HG02973 (cell line): Measurements from ENCODE around the gene NUP214.
"Not testable (repeated sequence)": the region's sequence is repeated elsewhere in the genome, so short reads cannot be mapped to it uniquely, and the experiment has no call there.

Source experiments
- ATAC-seq: cut with Tn5 transposase; IDR thresholded peaks from one replicate; pipeline ENCODE4 v1.9.1; 2021; ENCODE audit warnings: moderate library complexity; ENCODE audit not compliant: unreplicated experiment

The NUP214 gene

DNA sequence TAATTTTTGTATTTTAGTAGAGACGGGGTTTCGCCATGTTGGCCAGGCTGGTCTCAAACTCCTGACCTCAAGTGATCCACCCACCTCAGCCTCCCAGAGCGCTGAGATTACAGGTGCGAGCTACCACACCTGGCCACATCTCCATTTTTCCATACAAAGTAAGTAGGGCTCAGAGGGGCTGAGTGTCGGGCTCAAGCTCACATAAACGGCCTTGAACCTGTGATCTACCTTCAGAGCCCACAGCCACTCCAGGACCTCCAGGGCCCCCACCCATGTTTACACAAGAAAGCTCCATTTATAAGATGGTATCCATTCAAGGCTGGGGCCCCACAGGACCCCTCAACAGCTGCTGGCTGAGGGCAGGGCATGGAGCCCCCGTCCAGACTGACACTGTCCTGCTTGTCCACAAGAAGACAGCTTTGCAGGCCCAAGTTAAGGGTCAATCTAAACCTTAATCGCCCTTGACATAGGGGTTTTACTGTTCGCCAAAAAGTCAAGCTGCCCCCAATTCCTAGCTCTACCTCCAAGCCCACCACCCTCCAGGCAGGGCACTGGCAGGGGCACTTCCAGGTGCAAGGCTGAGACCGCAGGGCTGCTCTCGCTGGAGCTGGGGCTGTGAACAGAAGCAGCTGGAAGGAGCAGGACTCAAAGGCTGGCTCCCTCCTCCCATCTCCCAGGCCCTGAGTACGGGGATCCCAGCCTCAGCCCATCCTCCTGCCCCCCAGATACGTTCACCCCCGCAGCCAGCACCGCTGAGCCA lies 132.1 kb downstream of the NUP214 start:
- no peak for ATAC-seq

DNA sequence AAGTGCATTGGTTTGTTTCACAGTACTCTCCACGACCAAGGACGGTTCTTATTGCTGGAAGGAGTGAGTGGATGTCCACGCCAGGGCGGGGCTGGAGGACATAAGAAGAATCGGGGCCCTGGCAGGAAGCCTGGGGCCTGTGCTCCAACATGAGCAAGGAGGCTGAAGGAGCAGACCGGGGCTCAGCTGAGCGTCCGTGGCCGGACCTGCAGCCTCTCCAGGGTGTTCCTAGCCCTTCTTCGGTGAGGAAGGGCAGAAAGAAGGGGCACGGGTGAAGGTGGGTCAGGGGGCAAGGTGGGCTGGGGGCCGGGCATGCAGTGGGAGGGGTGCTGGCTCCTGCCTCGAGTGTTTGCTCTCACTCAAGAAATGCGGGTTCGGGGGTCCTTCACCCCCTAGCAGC lies 132.8 kb downstream of the NUP214 start:
- ATAC-seq: no peak

DNA sequence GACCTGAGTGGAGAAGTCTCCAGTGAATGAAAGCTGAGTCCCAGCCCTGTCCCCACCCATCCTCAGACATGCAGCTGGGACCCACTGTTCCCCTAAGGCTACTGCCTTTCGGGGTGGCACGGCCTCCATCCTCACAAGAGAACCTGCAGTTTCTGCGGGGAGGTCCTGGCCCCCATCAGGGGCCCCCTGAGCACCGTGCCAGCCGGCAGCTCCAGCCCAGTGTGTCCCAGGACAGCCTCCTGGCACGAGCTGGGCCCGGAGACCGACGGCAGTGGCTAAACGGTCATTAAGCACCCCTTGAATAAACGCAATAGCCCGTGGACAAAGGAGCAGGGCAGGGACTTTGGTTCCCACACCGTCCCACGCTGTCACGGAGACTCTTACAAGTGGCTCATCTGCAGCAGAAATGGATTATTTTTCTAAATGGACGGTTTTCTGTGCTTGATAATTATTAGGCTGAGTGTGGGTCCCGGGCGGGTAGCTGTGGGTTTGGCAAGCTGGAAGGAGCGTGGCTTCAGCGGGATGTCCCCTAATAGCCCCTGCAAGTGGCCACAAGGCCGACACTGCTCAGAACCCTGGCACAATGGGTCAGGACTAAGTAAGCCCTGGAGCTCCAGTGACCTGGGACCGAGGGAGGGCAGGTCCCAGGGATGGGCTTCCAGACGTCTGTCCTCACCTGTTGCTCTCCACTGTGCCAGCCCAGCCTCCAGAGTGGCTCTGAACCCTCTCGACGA lies 133.5 kb downstream of the NUP214 start:
- ATAC-seq: no peak

DNA sequence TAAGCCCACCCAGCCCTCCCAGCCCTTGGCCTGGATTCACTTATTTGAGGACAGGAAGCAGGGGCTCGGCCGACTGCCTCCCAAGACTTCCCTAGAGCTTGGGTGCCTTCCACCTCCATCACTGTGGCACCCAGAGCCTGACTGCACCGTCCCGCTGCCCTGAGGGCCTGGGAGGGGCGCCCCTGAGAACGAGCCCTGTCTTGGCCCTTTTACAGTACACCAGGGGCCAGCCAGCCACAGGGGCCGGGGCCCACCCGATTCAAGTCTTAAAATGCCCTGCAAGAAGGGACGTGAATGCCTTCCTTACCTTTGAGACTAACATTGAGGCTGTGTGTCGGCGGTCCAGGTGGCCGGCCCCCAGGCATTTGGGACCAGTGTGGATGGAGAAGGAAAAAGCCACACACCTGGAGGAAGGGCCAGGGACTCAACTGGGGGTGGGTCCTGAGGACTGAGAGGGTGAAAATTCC lies 134.1 kb downstream of the NUP214 start:
- no peak for ATAC-seq

DNA sequence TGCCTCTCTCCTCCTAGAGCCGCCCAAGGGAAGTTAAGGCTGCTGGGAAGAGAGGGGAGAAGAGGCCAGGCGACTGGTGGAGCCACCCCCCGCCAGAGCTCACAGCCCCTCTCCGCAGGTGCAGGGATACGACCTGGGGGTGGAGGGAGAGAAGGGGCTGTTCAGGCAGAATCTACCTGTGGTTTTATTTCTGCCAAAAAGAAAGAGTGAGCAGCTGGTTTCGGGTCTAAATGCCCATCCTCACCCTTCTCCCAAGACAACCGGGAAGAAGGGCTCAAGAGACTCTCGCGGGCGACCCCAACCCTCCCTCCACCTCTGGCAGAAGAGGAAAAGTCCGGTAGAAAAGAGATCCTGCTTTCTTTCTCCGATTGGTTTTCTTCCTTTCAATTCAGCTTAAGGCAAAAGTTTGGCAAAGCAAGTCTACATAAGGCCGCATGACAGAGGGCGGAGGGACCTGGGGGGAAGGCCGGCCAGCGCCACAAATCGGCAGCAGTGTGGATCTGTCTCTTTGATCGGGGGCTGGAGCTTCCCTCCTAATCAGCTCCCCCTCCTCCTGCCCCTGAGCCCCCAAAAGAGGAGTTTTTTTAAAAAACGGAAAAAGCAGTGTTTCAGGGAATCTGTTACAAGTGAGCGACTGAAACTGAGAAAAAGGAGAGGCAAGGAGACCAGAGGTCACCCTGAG lies 134.7 kb downstream of the NUP214 start:
- no peak for ATAC-seq

DNA sequence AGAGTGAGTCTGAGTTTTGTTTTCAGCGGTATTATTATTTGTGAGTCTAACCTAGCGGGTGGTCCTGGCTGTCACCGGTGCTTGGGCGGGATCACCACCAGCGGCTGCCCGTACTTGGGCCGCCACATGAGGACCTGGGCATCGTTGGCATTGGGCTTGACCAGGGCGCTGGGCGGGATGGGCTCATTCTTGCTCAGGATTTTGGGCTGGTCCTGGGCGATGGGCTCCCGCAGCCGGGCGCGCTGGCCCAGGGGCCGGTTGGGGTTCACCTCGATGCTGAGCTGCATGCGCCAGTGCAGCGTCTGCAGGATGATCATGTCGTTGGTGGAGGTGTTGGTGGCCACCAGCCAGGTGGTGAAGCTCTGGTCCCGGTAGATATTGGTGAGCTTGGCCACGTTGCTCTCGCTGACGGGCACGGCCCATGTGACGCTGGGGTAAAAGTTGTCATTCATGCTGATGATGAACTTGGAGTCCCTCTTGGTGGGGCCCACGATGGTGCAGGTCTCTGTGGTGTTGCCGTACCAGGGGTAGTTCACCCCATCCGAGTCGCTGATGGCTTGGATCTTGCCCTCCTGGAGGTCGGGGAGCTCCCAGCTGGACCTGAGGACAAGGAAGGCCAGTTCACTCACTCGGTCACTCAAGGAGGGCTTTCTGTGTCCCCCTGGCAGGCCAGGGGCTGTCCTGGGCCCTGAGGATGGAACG lies 135.5 kb downstream of the NUP214 start:
- ATAC-seq: no peak

DNA sequence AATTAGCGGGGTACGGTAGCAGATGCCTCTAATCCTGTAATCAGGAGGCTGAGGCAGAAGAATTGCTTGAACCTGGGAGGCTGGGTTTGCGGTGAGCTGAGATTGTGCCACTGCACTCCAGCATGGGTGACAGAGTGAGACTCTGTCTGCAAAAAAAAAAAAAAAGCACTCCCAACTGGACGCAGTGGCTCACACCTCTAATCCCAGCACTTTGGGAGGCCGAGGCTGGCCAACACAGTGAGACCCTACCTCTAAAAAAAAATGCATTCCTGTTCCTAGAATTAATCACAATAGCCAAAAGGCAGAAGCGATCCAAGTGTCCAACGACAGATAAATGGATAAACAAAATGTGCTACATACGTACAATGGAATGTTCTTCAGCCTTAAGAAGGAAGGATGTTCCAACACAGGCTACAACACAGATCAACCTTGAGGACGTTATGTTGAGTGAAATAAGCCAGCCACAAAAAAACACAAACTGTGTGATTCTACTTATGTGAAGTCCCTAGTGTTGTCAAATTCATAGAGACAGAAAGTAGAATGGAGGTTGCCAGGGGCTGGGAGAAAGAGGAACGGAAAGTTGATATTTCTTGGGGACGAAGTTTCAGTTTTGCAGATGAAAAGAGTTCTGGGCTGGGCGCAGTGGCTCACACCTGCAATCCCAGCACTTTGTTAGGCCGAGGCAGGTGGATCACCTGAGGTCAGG lies 137.1 kb downstream of the NUP214 start:
- ATAC-seq: no peak

DNA sequence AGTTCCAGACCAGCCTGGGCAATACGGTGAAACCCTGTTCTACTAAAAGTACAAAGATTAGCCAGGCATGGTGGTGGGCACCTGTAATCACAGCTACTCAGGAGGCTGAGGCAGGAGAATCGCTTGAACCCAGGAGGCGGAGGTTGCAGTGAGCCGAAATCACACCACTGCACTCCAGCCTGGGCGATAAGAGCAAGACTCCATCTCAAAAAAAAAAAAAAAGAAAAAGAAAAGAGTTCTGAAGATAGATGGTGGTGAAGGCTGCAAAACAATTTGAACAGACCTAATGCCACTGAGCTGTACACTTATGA lies 137.6 kb downstream of the NUP214 start:
- ATAC-seq: not testable (repeated sequence)

DNA sequence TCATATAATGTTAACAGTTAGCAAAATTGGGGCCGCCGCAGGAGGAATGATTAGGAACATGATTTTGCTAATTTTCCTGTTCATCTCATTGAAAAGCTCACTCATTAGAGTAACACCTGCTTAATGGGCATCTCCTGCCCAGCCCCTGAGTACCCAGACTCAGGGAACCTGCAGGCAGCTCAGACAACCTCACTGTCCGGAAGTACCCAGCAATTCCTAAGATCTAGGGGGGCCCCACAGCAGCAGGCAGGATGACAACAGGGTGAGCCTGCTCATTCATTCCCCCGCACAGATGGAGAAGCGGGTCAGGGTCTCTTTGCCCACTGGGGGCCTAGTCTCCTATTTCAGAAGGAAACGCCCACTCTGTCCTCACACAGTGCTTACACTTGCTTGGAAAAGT lies 138.3 kb downstream of the NUP214 start:
- no peak for ATAC-seq

DNA sequence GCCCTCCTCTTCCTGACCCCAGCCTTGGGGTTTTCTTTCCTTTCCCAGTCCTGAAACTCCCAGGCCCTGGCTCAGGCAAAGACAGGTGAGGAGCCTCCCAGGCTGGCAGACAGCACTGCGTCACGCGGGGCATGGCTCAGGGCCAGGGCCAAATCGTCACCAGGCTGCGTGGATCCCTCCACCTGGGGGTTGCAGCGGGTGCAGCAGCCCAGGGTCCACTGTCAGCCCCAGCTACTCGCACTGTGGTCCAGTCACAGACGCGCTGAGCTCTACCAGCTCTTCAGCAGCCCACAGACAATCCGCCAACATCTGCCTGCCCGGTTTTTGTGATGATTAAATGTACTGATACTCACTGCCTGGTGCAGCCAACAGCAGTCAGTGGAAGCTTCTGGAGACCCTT lies 138.8 kb downstream of the NUP214 start:
- ATAC-seq: no peak

DNA sequence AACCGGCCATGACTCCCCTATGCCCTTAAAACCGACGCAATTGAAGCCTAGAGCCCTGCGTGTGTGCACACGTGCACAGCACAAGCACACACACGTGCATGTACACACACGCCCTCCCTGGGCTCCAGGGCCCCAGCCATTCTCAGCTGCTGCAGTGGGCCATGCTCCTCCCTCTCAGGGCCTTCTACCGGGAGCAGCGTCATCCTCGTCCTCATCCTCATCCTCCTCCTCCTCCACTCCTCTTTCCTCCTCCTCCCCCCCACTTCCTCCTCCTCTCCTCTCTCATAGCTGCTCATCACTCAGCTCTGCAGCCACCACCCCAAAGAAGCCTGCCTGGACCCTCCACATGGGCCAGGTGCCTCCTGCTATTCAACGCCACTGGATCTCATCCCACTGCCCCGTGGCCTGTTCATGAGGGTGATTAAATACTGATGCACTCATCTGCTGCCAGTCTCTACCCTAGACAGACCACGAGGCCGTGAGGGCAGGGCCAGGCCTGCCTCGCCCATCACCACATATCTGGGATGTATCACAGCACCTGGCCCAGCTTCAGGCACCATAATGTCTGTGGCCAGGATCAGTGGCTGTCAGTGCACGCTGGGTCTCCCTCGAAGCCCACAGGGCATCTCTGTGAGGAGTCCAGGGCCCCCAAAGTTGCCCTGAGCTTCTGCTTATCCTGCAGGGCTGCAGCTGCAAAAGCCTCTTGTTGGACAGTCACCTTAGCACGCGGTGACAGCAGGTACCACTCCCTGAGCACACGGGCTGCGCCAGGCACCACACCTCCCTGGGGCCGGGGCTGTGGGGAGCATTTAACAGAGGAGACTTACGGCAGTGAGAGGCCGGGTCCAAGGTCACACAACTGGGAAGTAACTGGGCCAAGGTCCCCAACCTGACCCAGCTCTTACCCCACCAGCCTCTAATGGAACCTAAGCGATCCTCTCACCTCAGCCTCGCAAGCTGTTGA lies 141.2 kb downstream of the NUP214 start:
- ATAC-seq: no peak

DNA sequence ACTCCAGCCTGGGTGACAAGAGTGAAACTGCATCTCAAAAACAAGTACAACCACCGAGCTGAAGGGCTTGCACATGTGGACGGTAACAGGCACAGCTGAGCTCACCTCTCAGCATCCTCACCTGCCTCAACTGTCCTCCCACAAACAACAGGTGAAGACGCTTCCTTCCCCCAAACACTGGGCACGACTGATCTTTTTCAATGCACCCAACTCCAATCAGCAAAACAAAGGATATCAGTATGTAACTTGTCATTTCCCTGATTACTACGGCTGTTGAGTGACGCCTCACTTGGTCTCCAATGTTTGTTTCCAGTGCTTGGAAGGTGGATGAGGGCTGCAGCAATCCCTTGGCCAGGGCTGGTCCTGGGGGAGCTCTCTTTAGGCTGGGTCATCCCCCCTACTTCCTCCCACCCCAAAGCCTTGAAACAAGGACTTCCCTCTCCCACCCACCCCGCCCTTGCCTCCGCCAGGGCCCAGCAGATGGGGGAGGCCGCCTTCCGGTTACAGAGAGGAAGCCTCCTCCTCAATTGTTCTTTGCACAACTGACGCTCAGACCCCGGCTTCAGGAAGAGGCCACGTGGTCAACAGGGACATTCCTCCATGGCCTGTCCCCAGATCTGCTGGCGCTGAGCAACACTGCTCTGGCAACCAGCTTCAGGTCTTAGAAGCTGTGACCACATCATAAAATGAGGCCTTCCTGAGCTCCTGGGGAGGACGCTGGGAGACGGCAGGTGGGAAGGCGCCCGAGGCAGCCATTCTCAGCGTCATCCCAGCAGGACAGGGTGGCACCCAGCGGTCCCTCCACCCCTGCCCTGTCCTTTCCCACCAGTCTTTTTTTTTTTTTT lies 145.0 kb downstream of the NUP214 start:
- ATAC-seq: no peak

DNA sequence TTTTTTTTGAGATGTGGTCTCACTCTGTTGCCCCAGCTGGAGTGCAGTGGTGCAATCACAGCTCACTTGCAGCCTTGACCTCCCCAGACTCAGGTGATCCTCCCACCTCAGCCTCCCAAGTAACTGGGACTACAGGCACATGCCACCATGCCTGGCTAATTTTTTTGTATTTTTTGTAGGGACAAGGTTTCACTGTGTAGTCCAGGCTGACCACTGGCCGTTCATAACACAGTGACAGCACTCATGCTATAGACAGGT lies 145.6 kb downstream of the NUP214 start:
- not testable (repeated sequence) for ATAC-seq

DNA sequence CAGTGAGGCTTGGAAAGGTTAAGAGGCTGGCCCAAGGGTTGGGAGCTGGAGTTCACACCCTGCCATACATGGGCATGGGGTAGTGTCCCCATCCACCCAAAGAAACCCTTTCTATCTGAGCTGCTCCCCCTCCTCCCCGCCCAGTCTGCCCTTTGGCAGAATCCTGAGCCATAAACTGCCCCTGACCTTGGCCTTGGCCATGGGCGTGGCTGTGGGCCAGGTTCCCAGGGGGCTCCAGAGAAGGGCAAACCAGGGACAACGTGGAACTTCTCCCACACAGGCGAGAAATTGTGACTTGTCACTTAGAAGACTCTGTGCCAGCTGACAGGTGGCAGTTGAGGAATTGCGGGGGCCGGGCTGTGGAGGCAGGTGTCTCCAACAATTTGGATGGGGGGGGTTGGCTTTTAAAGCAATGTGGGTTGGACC lies 146.1 kb downstream of the NUP214 start:
- ATAC-seq: no peak

DNA sequence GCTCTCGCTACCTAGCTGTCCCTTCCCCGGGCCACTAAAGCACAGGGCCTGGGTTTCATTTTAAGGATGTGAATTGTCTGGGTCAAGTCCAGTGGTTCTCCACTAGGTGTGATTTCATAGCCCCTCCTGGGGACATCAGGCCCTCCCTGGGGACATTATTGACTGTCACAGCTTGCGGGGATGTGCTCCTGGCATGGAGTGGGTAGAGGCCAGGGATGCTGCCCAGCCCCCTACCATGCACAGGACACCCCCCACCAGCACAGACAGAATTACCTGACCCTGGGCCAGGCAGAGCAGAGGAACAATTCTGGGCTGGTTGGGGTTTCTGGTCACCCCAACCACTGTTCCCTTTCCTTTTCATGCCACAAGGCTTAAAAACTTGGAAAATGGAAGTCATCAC lies 146.8 kb downstream of the NUP214 start:
- ATAC-seq: no peak

DNA sequence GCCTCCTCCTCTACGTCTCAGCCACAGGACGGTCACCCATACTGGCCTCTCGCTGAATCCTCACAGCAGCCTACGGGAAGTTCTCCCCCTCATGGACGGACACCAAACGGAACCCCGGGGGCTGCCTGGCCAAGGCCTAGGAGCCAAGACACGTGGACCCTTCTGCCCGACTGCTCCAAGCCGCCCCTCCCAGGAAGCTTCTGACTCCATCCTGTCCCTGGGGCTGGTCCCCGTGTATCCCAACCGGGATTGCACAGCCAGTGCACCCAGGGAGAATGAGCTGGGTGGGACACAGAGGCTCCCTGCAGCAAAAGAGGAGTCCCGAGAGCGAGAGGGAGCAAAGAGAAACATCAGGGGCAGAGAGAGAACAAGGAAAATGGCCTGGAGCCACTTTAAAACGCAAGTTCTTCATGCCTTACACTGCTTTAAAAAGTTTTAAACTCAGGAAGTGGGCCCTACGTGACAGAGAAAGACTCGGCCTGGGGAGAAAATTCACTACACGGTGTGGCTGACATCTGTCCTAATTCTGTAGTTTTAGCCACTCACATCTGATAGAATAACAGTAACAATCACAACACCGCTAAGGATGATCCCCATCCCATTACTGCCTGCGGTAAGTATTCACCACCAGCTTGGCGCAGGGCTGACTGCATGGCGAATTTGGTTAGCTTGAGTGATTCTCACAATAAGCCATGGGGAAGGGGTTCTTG lies 147.9 kb downstream of the NUP214 start:
- no peak for ATAC-seq

DNA sequence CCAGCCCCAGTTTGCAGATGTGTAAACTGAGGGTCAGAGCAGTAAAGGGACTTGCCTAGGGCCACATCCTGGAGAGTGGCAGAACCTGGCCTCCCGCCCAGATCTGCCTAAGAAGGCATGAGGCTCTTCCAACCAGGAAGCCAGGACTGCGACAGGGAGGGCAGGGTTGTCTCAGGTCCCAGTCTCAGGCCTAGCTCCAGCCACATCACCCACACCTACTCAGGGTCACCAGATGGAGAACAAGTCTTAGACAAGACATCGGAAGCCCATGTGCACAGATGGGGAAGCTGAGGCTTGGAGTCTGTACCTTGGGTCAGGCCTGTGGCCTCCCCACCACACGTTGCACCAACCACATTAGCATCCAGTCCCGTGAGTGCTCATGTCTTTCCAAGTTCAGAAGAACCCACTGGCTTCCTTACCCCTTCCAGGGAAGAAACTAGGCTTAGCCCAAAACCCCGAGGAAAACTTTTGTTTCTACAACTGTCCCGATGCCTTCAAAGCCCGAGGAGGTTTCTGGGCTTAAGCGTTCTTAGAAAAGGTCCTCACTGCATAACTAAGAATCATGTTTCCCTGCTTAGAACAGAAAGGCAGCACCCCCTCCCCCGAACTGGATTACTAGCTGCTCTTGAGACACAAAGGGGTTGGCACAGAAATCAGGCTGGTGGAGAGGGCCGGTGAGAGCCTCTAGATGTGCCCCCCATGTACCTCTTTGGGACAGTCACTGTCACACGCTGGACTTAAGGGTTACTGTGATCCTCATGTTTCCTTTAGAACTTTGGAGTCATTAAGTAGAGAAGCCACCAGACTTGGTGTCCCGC lies 148.7 kb downstream of the NUP214 start:
- no peak for ATAC-seq
